Transverse colon (tissue), 4 donors: ENCODE data around the gene RIT2. TPM values are rescaled to one million over a fixed set of nuclear protein-coding genes. Genes with fewer than 3 reads are reported as not detected.

Source experiments
- DNase-seq: peaks from one replicate; pipeline ENCODE4 v3.0.0-alpha.2; 2019
- H3K27ac ChIP-seq, 4 donors: fragments of 200-600 bp; sonication (generic); 2 replicates each; pipeline ENCODE4 v1.5.1; 2016 to 2018; ENCODE audit warnings: inconsistent platforms in 4 of 4
- H3K27me3 ChIP-seq: fragments of 200-600 bp; sonication (generic); 2 replicates; pipeline ENCODE4 v1.5.1; 2017; ENCODE audit warnings: inconsistent platforms
- H3K36me3 ChIP-seq, 4 donors: fragments of 200-600 bp; sonication (generic); 2 replicates each; pipeline ENCODE4 v1.5.1; 2017 to 2019; ENCODE audit warnings: inconsistent platforms in 4 of 4
- H3K4me1 ChIP-seq, 4 donors: fragments of 200-600 bp; sonication (generic); 2 replicates each; pipeline ENCODE4 v1.5.1; 2017 to 2020; ENCODE audit warnings: inconsistent platforms in 4 of 4
- H3K4me3 ChIP-seq, 4 donors: fragments of 200-600 bp; sonication (generic); 1 replicate in 1 of 4; 2 replicates in 3 of 4; pipeline versions ENCODE4 v1.5.1 to v1.6.1; 2017 to 2019; ENCODE audit warnings: inconsistent platforms in 4 of 4
- H3K9me3 ChIP-seq, 2 donors: fragments of 200-600 bp; sonication (generic); 2 replicates each; pipeline ENCODE4 v1.5.1; 2017 to 2019; ENCODE audit warnings: inconsistent platforms in 2 of 2
- EP300 ChIP-seq: sonication (generic); formaldehyde crosslinking; IDR thresholded peaks from one replicate; pipeline ENCODE4 v1.6.1; 2017; ENCODE audit warnings: antibody characterized with exemption, low read depth
- POLR2A ChIP-seq: fragments of 450-650 bp; IDR thresholded peaks from one replicate; pipeline ENCODE4 v1.6.1; 2016; ENCODE audit warnings: antibody characterized with exemption, mild to moderate bottlenecking, moderate library complexity
- POLR2AphosphoS5 ChIP-seq, 3 donors: sonication (generic); formaldehyde crosslinking; IDR thresholded peaks; one replicate each; pipeline ENCODE4 v1.6.1; 2016; ENCODE audit warnings: antibody characterized with exemption in 3 of 3
- WGBS, 2 donors: methylation state at CpG; one replicate each; pipeline ENCODE4 v1.1.5; 2018; ENCODE audit warnings: low coverage in 1 of 2; 5-methylcytosine and 5-hydroxymethylcytosine counted together
- in situ Hi-C, 4 donors: fragments of 200-750 bp; cut with MboI; loops; one replicate each; pipeline versions ENCODE4 v1.15.0 to v1.15.1; 2017; ENCODE audit warnings: low sequenced_read_pairs in 3 of 4, low pct_ligation_motif_present in 1 of 4, low pct_unique_long_range_greater_than_20kb in 1 of 4
- intact Hi-C: fragments of 100-400 bp; cut with DNase I; formaldehyde crosslinking; loops from one replicate; pipeline ENCODE4 v1.15.1; 2023; ENCODE audit warnings: low total_unique reads
- total RNA-seq, 4 donors: library from RNA; depleted of rRNA; stranded (reverse); fragments of >200 nt; gene quantifications; one replicate each; pipeline ENCODE4 v1.1.0, GENCODE V29; 2016
- TF ChIP-seq, protein P1 (sequence below), 5 experiments: fragments of 200-600 bp in 3 of 5; fragments of 450-650 bp in 2 of 5; sonication (generic) in 3 of 5; IDR thresholded peaks; 1 replicate in 2 of 5; 2 replicates in 3 of 5; pipeline ENCODE4 v1.5.1; 2016 to 2017; ENCODE audit warnings: antibody characterized with exemption in 5 of 5, inconsistent platforms in 3 of 5, mild to moderate bottlenecking in 2 of 5, moderate library complexity in 1 of 5

The RIT2 gene
- total RNA-seq, 4 donors from 2014 or later, result not detected

DNA sequence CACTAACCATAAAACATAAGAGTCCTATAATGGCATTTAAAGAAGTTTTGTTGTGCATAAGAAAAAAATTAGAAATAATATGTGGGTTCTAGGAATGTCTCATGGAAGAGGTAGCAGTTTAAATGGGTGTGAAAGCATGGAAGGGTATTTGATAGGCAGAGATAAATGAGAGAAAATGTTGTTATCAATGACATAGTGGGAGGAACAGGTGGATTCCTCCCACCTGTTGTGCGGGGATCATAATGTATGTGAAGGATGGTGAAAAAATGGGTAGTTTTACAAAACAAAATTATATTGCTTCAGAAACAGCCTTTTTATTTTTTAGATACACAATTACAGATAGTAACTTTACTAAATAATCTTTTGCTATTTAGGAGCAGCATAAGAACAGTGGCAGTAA is 41.7 kb downstream of the RIT2 start:
- TF ChIP-seq, protein P1, sequence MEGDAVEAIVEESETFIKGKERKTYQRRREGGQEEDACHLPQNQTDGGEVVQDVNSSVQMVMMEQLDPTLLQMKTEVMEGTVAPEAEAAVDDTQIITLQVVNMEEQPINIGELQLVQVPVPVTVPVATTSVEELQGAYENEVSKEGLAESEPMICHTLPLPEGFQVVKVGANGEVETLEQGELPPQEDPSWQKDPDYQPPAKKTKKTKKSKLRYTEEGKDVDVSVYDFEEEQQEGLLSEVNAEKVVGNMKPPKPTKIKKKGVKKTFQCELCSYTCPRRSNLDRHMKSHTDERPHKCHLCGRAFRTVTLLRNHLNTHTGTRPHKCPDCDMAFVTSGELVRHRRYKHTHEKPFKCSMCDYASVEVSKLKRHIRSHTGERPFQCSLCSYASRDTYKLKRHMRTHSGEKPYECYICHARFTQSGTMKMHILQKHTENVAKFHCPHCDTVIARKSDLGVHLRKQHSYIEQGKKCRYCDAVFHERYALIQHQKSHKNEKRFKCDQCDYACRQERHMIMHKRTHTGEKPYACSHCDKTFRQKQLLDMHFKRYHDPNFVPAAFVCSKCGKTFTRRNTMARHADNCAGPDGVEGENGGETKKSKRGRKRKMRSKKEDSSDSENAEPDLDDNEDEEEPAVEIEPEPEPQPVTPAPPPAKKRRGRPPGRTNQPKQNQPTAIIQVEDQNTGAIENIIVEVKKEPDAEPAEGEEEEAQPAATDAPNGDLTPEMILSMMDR (IDR thresholded peaks at IDR 0.05), result no peak
- TF ChIP-seq POLR2AphosphoS5 (IDR thresholded peaks at IDR 0.05), result no peak
- 86 to 96% methylated on average over 1 of the region's 1 CpG for WGBS, 2 donors

DNA sequence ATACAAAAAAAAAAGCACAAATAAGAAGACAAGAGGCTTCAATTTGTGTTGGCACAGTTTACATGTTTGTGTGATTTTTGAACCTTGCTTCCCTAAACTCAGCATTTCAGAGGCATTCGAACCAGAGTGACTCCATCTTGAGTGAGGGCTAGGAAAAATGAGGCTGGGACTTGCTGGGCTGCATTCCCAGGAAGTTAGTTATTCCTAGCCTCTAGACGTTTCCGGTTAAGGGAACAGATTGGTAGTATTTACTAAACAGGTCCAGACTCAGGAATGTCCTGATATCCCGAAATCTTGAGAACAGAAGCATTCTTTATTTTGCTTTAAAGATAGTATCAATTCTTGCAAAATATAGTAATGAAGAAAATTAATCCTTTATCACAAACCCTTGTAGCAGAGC is 46.7 kb downstream of the RIT2 start:
- Histone ChIP-seq H3K4me1 (no peaks in the 10 kb centered on the region), H3K27ac (no peak overlapping the region), H3K9me3 (no peaks in the 10 kb centered on the region), H3K36me3 (no peaks in the 10 kb centered on the region), H3K4me3 (no peak overlapping the region), H3K27me3 (no peaks in the 10 kb centered on the region)
- no peak for TF ChIP-seq POLR2A
- TF ChIP-seq, protein P1 (IDR thresholded peaks at IDR 0.05), result no peak
- no peak for TF ChIP-seq POLR2AphosphoS5 (IDR thresholded peaks at IDR 0.05)
- no peak for TF ChIP-seq EP300
- DNase-seq, result no peak
- intact Hi-C loops (no loop called here), in situ Hi-C loops (loop anchor here in 1 of 4 donors (25.0 kb wide), 1 partner anchor 106 kb away; no protein-coding TSS in a partner anchor)
- 54 to 66% methylated on average over 2 to 4 of the region's 4 CpGs for WGBS, 2 donors

More for the DNA sequence above, 41.7 kb downstream of the RIT2 start:
- H3K27ac ChIP-seq, result no peak overlapping the region
- no peaks in the 10 kb centered on the region for H3K9me3 ChIP-seq
- no peaks in the 10 kb centered on the region for H3K36me3 ChIP-seq
- no peak for DNase-seq
- no peak overlapping the region for H3K4me3 ChIP-seq
- intact Hi-C loops (no loop called here), in situ Hi-C loops (loop anchor here in 1 of 4 donors (25.0 kb wide), 1 partner anchor 111 kb away; no protein-coding TSS in a partner anchor)
- no peaks in the 10 kb centered on the region for H3K4me1 ChIP-seq
- no peaks in the 10 kb centered on the region for H3K27me3 ChIP-seq

DNA sequence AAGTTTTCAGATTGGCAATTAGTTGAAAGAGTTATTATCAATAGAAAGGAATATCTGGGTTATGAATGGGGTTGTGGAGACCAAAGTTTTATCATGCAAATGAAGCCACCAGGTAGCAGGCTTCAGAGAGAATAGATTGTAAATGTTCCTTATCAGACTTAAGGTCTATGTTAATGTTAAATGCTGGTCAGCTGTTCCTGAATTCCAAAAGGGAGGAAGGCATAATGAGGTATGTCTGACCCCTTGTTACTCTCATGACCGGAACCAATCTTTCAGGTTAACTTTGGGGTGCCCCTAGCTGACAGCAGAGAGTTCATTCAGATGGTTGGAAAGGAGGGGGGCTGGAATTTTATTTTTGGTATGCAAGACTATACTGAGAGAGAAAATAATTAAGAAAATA is 47.9 kb downstream of the RIT2 start:
- no peak overlapping the region for H3K4me3 ChIP-seq
- no peaks in the 10 kb centered on the region for H3K9me3 ChIP-seq

DNA sequence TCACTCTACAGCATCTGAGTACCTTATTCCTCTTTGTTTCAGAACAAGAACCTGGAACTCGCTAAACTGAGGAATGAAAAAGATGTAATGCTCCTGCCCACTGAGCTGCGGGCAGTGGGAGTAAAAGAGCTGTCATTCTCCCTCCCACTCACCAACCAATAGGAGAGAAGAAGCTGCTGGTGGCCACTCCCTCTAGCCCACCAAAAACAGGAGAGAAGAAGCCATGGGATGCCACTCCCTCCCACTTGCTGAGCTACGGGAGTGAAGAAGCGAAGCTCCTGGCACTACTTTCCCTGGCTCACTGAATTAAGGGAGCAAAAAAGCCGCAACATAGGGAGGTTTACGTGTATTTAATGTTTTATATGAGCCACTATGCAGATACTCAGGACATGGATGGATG is 53.7 kb downstream of the RIT2 start:
- H3K27ac ChIP-seq, result no peak overlapping the region
- in situ Hi-C loops, result loop anchor here in 1 of 4 donors (25.0 kb wide), 1 partner anchor 100 kb away; no protein-coding TSS in a partner anchor
- no peak for DNase-seq
- 72 to 88% methylated on average over 6 of the region's 6 CpGs for WGBS, 2 donors
- H3K4me1 ChIP-seq, result no peaks in the 10 kb centered on the region
- H3K4me3 ChIP-seq, result no peak overlapping the region
- H3K9me3 ChIP-seq, result no peaks in the 10 kb centered on the region
- H3K27me3 ChIP-seq, result no peaks in the 10 kb centered on the region
- H3K36me3 ChIP-seq, result no peaks in the 10 kb centered on the region
- intact Hi-C loops, result no loop called here
- TF ChIP-seq POLR2A (no peak), POLR2AphosphoS5 (IDR thresholded peaks at IDR 0.05) (no peak), EP300 (no peak)
- TF ChIP-seq, protein P1 (IDR thresholded peaks at IDR 0.05), result no peak

More for the DNA sequence above, 47.9 kb downstream of the RIT2 start:
- no peak overlapping the region for H3K27ac ChIP-seq
- DNase-seq, result no peak
- WGBS, 2 donors, result 71% methylated on average over 1 of the region's 1 CpG; no CpG with 5 or more reads in 1 of the 2 donors
- no peaks in the 10 kb centered on the region for H3K36me3 ChIP-seq
- no peak for TF ChIP-seq POLR2A
- TF ChIP-seq POLR2AphosphoS5 (IDR thresholded peaks at IDR 0.05), result no peak
- TF ChIP-seq, protein P1 (IDR thresholded peaks at IDR 0.05), result no peak
- no peak for TF ChIP-seq EP300
- no peaks in the 10 kb centered on the region for H3K4me1 ChIP-seq
- intact Hi-C loops, result no loop called here
- in situ Hi-C loops, result loop anchor here in 1 of 4 donors (25.0 kb wide), 1 partner anchor 105 kb away; no protein-coding TSS in a partner anchor
- no peaks in the 10 kb centered on the region for H3K27me3 ChIP-seq
